Measurements from ENCODE around the gene SPP2. TPM values are rescaled to one million over a fixed set of nuclear protein-coding genes. Genes with fewer than 3 reads are reported as not detected.

The SPP2 gene
- total RNA-seq, 1 donor from 2014 or later = not detected

Other genes starting within 250 kb of the SPP2 start
- not detected for gene HJURP, start 196.2 kb upstream of the SPP2 start, total RNA-seq
- gene TRPM8, start 133.3 kb upstream of the SPP2 start, total RNA-seq = 0.73 TPM

All from cardiac septum (tissue), 1 donor.